CD4-positive, alpha-beta T cell treated with Interleukin-6 at 100 ng/mL for 8 hours (primary cell): ENCODE results near the gene ACOXL.

Experiments used
- DNase-seq: peaks from one replicate; pipeline ENCODE4 v3.0.0-alpha.2; 2020; ENCODE audit warnings: mixed read lengths, low spot score

ACOXL gene

GRCh38 chr2:111116011-111116746 lies 383.8 kb downstream of the ACOXL start:
- no peak for DNase-seq

- peak; percentile 73 for DNase-seq
These were observed 384.6 kb downstream of the ACOXL start for GRCh38 chr2:111116843-111117597.

GRCh38 chr2:111117598-111118480 lies 385.5 kb downstream of the ACOXL start:
- DNase-seq = no peak

- DNase-seq = no peak
These were observed 386.2 kb downstream of the ACOXL start for GRCh38 chr2:111118481-111118980.

GRCh38 chr2:111118981-111119821 lies 386.8 kb downstream of the ACOXL start:
- peak; percentile 5 for DNase-seq

- DNase-seq = no peak
These were observed 387.5 kb downstream of the ACOXL start for GRCh38 chr2:111119822-111120252.

GRCh38 chr2:111120253-111121027 lies 388.1 kb downstream of the ACOXL start, which contains the start of gene BCL2L11:
TSS of gene BCL2L11 (plus strand) at chr2:111120914. CDS start at chr2:111123746, 2,832 bp downstream.
- peak; percentile 88 for DNase-seq

- peak; percentile 15 for DNase-seq
These were observed 388.9 kb downstream of the ACOXL start for GRCh38 chr2:111121028-111121827.

- DNase-seq = peak; percentile 74
These were observed 389.7 kb downstream of the ACOXL start for GRCh38 chr2:111121828-111122630.

- no peak for DNase-seq
These were observed 390.5 kb downstream of the ACOXL start for GRCh38 chr2:111122631-111123421.

- no peak for DNase-seq
These were observed 391.4 kb downstream of the ACOXL start for GRCh38 chr2:111123751-111124150.

GRCh38 chr2:111126581-111126980 lies 394.2 kb downstream of the ACOXL start:
- DNase-seq = no peak

- DNase-seq = no peak
These were observed 395.0 kb downstream of the ACOXL start for GRCh38 chr2:111127351-111127750.

- DNase-seq = no peak
These were observed 395.7 kb downstream of the ACOXL start for GRCh38 chr2:111128096-111128495.

- no peak for DNase-seq
These were observed 401.2 kb downstream of the ACOXL start for GRCh38 chr2:111133603-111134002.

GRCh38 chr2:111134055-111134454 lies 401.7 kb downstream of the ACOXL start:
- DNase-seq = no peak

GRCh38 chr2:111135237-111135909 lies 403.0 kb downstream of the ACOXL start:
- no peak for DNase-seq
